ENCODE data around the gene NYNRIN. TPM values are rescaled to one million over a fixed set of nuclear protein-coding genes. Genes with fewer than 3 reads are reported as not detected.

NYNRIN gene
- total RNA-seq, 8 experiments from 2014 or later = 2.1 to 78.7 (median 6.3) TPM

- in situ Hi-C loops (cut with MboI; ENCODE audit: low pct_unique_long_range_greater_than_20kb in 2 of 9, low sequenced_read_pairs in 9 of 9, unreplicated experiment in 9 of 9) = no loop called here
- Histone ChIP-seq H3K4me1 (replicated peaks in 1 of 2) (no peaks in the 10 kb centered on the region), H3K4me3 (no peak overlapping the region), H3K27ac (no peak overlapping the region)
- 40 to 100% (median 91%) methylated on average over 1 to 15 of the region's 25 CpGs; no CpG with 5 or more reads in 4 of the 10 experiments for WGBS, 10 experiments
- no peak for ATAC-seq (replicated peaks in 6 of 8)
Measured at GRCh38 chr14:24415421-24416253, 16.8 kb downstream of the NYNRIN start.

- in situ Hi-C loops (cut with MboI; ENCODE audit: low pct_unique_long_range_greater_than_20kb in 2 of 9, low sequenced_read_pairs in 9 of 9, unreplicated experiment in 9 of 9) = no loop called here
- H3K4me3 ChIP-seq = no peak overlapping the region
- WGBS, 10 experiments = 60 to 93% (median 90%) methylated on average over 1 to 6 of the region's 19 CpGs; no CpG with 5 or more reads in 4 of the 10 experiments
- ATAC-seq (replicated peaks in 6 of 8) = no peak
- no peak overlapping the region for H3K27ac ChIP-seq
- H3K4me1 ChIP-seq (replicated peaks in 1 of 2) = no peaks in the 10 kb centered on the region
Measured at GRCh38 chr14:24416254-24416931, 17.6 kb downstream of the NYNRIN start.

GRCh38 chr14:24416932-24417619, 18.3 kb downstream of the NYNRIN start:
- Histone ChIP-seq H3K27ac (no peak overlapping the region), H3K4me1 (replicated peaks in 1 of 2) (no peaks in the 10 kb centered on the region), H3K4me3 (no peak overlapping the region)
- ATAC-seq (replicated peaks in 6 of 8) = peak in 1 of 8 experiments; percentile 7
- in situ Hi-C loops (cut with MboI; ENCODE audit: low pct_unique_long_range_greater_than_20kb in 2 of 9, low sequenced_read_pairs in 9 of 9, unreplicated experiment in 9 of 9) = no loop called here
- WGBS, 10 experiments = 40 to 96% (median 90%) methylated on average over 1 to 8 of the region's 16 CpGs; no CpG with 5 or more reads in 3 of the 10 experiments

GRCh38 chr14:24417832-24418491, 19.2 kb downstream of the NYNRIN start:
- 0 to 100% (median 53%) methylated on average over 1 to 3 of the region's 6 CpGs; no CpG with 5 or more reads in 3 of the 10 experiments for WGBS, 10 experiments
- in situ Hi-C loops (cut with MboI; ENCODE audit: low pct_unique_long_range_greater_than_20kb in 2 of 9, low sequenced_read_pairs in 9 of 9, unreplicated experiment in 9 of 9) = no loop called here
- H3K27ac ChIP-seq = no peak overlapping the region
- H3K4me3 ChIP-seq = no peak overlapping the region
- no peaks in the 10 kb centered on the region for H3K4me1 ChIP-seq (replicated peaks in 1 of 2)
- peak in 2 of 8 experiments; percentile 43 to 60 for ATAC-seq (replicated peaks in 6 of 8)

DNA sequence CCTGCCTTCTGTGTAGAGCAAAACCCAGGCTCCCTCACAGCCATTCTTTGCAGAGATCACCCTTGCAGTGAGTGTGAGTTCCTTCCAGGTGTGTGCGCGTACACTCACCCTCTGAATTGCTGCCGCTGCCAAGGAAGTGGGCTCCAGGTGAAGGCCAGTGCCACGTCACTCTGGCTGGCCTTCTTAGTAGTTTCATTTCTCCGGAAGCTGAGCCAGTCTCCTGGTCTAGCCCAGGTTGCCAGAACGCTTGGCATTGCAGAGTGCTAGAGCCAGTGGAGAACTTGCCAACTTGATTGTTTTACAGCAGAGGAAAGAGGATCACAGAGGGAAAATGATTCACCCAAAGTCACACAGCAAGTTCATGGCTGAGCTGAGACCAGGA, 19.7 kb downstream of the NYNRIN start:
- Histone ChIP-seq H3K27ac (no peak overlapping the region), H3K4me1 (replicated peaks in 1 of 2) (no peaks in the 10 kb centered on the region), H3K4me3 (no peak overlapping the region)
- WGBS, 10 experiments = 0 to 100% (median 80%) methylated on average over 1 to 3 of the region's 6 CpGs; no CpG with 5 or more reads in 5 of the 10 experiments
- ATAC-seq (replicated peaks in 6 of 8) = peak in 3 of 8 experiments; percentile 8 to 22 (median 8)
- in situ Hi-C loops (cut with MboI; ENCODE audit: low pct_unique_long_range_greater_than_20kb in 2 of 9, low sequenced_read_pairs in 9 of 9, unreplicated experiment in 9 of 9) = no loop called here

GRCh38 chr14:24422261-24422660, 23.5 kb downstream of the NYNRIN start:
- in situ Hi-C loops (cut with MboI; ENCODE audit: low pct_unique_long_range_greater_than_20kb in 2 of 9, low sequenced_read_pairs in 9 of 9, unreplicated experiment in 9 of 9) = no loop called here
- ATAC-seq (replicated peaks in 6 of 8) = no peak
- WGBS, 10 experiments = 20 to 86% (median 80%) methylated on average over 1 to 4 of the region's 4 CpGs; no CpG with 5 or more reads in 1 of the 10 experiments
- Histone ChIP-seq H3K4me3 (no peak overlapping the region), H3K27ac (no peak overlapping the region), H3K4me1 (replicated peaks in 1 of 2) (no peaks in the 10 kb centered on the region)

GRCh38 chr14:24422694-24423601, 24.1 kb downstream of the NYNRIN start:
- H3K27ac ChIP-seq = no peak overlapping the region
- no peak overlapping the region for H3K4me3 ChIP-seq
- in situ Hi-C loops (cut with MboI; ENCODE audit: low pct_unique_long_range_greater_than_20kb in 2 of 9, low sequenced_read_pairs in 9 of 9, unreplicated experiment in 9 of 9) = no loop called here
- no peaks in the 10 kb centered on the region for H3K4me1 ChIP-seq (replicated peaks in 1 of 2)
- no peak for ATAC-seq (replicated peaks in 6 of 8)
- 59 to 92% (median 78%) methylated on average over 2 to 12 of the region's 12 CpGs; no CpG with 5 or more reads in 1 of the 10 experiments for WGBS, 10 experiments

DNA sequence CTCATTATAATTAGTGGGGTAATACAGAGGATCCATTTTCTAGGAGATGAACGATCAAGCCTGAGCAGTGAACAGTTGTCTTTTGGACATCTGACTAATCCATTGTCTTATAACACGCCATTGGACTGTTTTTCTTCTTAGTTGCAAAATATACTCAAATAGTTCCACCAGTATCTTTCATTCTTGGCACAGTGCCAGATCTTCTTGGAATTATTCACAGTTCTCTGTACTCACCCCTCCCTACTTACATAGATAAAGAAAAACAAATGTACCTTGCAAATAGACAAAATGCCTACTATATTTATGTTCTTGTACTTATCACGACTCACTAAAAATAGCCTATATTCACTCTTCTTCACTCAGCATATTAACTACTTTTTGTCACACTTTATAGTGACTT, 26.9 kb downstream of the NYNRIN start:
- Histone ChIP-seq H3K4me3 (no peak overlapping the region), H3K4me1 (replicated peaks in 1 of 2) (peaks cover 0 to 5% of the 10 kb centered on the region in 2 donors), H3K27ac (no peak overlapping the region)
- peak in 2 of 8 experiments; percentile 4 to 9 for ATAC-seq (replicated peaks in 6 of 8)
- 0 to 88% (median 68%) methylated on average over 2 to 3 of the region's 3 CpGs; no CpG with 5 or more reads in 1 of the 10 experiments for WGBS, 10 experiments
- in situ Hi-C loops (cut with MboI; ENCODE audit: low pct_unique_long_range_greater_than_20kb in 2 of 9, low sequenced_read_pairs in 9 of 9, unreplicated experiment in 9 of 9) = loop anchor here in 4 of 9 experiments (25.0 kb wide), 1 partner anchor 88 kb away; the partner anchor contains the start of genes ADCY4 (in 4 of the 4) and RIPK3 (in 4 of the 4)

DNA sequence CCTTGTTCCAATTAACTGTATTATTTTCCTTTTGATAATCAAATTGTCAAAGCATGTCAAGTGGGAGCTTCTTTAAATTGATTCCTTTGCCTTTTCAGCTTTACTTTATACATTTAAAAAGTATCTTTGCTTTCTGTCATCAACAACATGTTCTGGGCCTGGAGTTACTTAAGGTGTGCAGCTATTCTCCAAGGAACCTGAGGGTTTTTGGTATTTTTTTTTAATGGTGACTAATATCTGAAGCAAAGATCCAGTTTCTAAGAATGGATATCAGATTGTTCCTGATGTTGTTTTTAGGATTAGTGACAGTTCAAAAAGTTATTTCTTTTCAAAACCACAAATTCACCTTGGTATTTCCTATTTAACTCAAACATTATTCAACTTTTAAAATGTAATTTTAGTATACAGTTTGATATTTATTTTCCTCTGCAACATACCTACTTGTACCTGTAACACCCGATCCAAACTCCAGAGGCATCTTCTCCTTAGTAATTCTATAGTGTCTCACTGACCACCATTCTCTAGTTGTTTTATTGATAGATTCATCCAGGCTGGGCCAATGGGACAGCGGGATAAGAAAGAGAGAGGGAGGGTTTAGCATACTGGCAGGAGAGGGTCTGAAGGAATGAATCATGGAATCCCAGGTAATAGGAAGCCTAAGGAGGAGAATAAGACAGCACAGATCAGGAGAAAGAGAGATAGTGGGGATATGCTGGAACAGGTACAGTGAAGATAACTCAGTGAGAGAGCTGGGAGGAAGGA, 27.5 kb downstream of the NYNRIN start:
- 57 to 100% (median 94%) methylated on average over 1 to 2 of the region's 2 CpGs; no CpG with 5 or more reads in 1 of the 10 experiments for WGBS, 10 experiments
- peaks cover 0 to 11% of the 10 kb centered on the region in 2 donors for H3K4me1 ChIP-seq (replicated peaks in 1 of 2)
- in situ Hi-C loops (cut with MboI; ENCODE audit: low pct_unique_long_range_greater_than_20kb in 2 of 9, low sequenced_read_pairs in 9 of 9, unreplicated experiment in 9 of 9) = loop anchor here in 4 of 9 experiments (25.0 kb wide), 1 partner anchor 89 kb away; the partner anchor contains the start of genes ADCY4 (in 4 of the 4) and RIPK3 (in 4 of the 4)
- H3K4me3 ChIP-seq = no peak overlapping the region
- H3K27ac ChIP-seq = no peak overlapping the region
- no peak for ATAC-seq (replicated peaks in 6 of 8)

- WGBS, 10 experiments = 55 to 100% (median 79%) methylated on average over 1 to 3 of the region's 8 CpGs; no CpG with 5 or more reads in 2 of the 10 experiments
- no peak overlapping the region for H3K4me3 ChIP-seq
- no peak for ATAC-seq (replicated peaks in 6 of 8)
- H3K4me1 ChIP-seq (replicated peaks in 1 of 2) = peaks cover 0 to 11% of the 10 kb centered on the region in 2 donors
- in situ Hi-C loops (cut with MboI; ENCODE audit: low pct_unique_long_range_greater_than_20kb in 2 of 9, low sequenced_read_pairs in 9 of 9, unreplicated experiment in 9 of 9) = loop anchor here in 4 of 9 experiments (25.0 kb wide), 1 partner anchor 90 kb away; the partner anchor contains the start of genes ADCY4 (in 4 of the 4) and RIPK3 (in 4 of the 4)
- H3K27ac ChIP-seq = no peak overlapping the region
Measured at GRCh38 chr14:24426912-24427536, 28.2 kb downstream of the NYNRIN start.

All from motor neuron (in vitro differentiated cells).